ENCODE measurements around the gene GTPBP3. TPM values are rescaled to one million over a fixed set of nuclear protein-coding genes. Genes with fewer than 3 reads are reported as not detected.

The GTPBP3 gene
- total RNA-seq, 1 experiment from 2014 or later, result 16.8 TPM

DNA sequence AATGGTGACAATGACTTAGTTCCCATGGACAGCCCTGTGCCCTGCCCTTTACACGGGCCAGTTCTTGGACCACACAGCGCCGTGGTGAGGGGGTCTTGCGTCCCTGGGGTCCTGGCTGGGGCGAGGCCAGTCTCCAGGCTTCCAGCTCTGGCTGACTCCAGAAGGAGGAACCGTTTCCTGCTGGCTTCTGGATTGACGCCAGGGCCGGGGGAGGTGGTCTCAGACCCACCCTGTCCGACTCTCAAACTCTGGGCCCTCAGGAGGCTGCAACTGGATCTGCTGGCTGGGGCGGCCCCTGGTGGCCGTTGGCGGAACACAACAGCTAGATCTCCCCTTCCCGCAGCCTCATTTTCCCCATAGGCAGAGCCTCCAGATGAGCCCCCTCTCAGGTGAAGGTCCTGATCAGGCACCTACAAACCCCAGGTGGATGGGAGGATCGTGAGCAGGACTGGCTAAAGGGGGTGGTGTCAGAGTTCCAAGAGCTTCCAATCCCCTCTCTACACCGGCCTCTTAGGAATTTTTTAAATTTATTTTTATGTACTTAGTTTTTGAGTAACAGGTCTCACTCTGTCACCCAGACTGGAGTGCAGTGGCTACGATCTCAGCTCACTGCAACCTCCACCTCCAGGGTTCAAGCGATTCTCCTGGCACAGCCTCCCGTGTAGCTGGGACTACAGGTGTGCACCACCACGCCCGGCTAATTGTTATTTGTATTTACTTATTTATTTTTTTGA, 48.7 kb downstream of the GTPBP3 start:
- peak; percentile 46 for DNase-seq (ENCODE audit: low read depth)

DNA sequence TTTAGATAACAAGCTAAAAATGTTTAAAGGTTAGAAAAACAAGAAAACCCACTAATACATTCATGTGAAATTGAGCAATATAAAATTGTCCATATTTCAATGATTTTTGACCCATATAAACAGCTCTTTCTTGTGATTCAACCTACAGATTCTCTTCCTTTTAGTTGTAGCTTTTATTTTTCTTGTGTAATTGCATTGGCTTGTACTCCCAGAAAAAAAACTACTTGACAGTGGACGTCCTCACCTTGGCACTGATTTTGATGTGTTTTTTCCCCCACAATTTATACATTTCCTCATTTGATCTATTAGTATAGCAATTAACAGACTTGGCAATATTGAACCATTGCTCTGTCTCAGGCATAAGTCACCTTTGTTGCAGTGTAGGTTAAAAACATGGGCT, 51.9 kb downstream of the GTPBP3 start:
- DNase-seq (ENCODE audit: low read depth), result no peak

GRCh38 chr19:17389957-17390664, 52.8 kb downstream of the GTPBP3 start:
- no peak for DNase-seq (ENCODE audit: low read depth)

DNA sequence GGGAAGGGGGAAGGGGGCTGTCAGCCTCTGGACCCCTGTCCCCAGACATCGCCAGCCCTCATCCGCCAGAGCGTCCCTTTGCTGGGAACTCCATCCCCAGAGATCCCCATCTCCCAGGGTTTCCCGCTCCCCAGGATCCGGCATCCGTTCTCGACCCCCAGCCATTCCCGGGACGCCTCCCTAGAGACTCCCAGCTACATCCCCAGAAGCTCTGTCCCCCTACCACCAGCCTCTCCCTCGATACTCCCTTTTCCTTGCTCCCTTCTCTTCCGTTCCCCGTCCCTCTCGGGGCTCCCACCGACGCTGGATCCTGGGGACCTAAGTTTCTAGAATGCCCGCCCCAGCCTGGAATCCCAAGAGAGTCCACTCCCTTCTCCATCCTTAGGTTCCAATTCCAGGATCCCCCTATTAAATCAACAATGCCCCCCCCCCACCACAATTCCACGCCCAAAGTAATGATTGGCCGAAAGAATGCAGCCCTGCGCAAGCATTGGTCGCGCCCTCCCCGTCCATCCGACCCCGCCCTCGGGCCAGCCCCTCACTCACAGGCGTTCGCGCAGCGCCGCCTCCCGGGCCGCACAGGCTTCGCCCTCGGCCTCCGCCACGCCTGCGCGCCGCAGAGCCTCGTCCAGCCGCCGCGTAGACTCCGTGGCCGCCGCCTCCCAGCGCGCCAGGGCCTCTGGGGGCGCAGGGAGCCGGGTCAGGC, 53.5 kb downstream of the GTPBP3 start:
- peak; percentile 92 for DNase-seq (ENCODE audit: low read depth)

DNA sequence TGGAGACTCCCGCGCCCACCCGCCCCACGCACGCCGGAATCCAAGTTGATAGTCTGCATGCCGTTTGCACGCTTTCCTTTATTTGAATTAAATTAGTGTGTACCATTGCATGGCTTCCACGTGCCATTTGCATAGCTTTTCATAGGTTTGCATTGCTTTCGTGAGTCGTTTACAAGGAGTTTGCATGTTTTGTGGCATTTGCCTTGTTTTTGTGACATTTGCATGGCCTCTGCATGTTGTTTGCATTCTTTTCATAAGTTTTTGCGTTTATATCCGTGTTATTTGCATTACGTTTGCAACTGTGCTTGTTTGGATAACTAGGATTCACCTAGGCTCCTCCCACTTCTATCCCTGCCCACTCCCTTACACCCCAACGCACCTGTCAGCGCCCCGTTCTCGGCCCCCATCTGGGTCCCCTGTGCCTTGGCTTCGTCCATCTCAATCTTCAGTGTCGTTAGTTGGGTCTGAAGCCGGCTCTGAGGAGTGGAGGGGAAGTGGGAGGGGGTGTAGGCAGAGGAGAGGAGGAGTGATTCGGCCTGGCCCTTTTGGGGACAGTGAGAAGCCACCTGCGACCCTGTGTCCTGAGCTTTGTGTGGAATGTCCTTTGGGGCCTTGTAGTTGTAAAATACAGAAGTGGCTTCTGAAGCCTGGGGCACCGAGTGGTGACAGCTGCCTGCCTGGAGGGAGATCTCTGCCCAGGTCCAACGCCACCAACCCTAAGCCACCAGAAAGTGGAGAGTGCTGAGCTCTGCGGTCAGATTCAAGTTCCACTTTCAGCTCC, 54.2 kb downstream of the GTPBP3 start:
- DNase-seq (ENCODE audit: low read depth), result no peak

Other genes with a start within 250 kb of the GTPBP3 start
- gene USE1, start 122.2 kb upstream of the GTPBP3 start, total RNA-seq (2014; rRNA removed; shearing (Covaris generic)), result 17.9 and 18.1 TPM in 2 replicates
- 7.9 and 9.7 TPM in 2 replicates for gene OCEL1, start 111.3 kb upstream of the GTPBP3 start, total RNA-seq (2014; rRNA removed; shearing (Covaris generic))
- 35.5 and 56.4 TPM in 2 replicates for gene NR2F6, start 91.6 kb upstream of the GTPBP3 start, total RNA-seq (2014; rRNA removed; shearing (Covaris generic))
- gene USHBP1, start 72.8 kb upstream of the GTPBP3 start, total RNA-seq (2014; rRNA removed; shearing (Covaris generic)), result not detected in 2 replicates
- 121 and 122 TPM in 2 replicates for gene BABAM1, start 70.1 kb upstream of the GTPBP3 start, total RNA-seq (2014; rRNA removed; shearing (Covaris generic))
- 0.69 and 0.71 TPM in 2 replicates for gene ANKLE1, start 55.7 kb upstream of the GTPBP3 start, total RNA-seq (2014; rRNA removed; shearing (Covaris generic))
- gene ABHD8, start 34.1 kb upstream of the GTPBP3 start, total RNA-seq (2014; rRNA removed; shearing (Covaris generic)), result 19.1 and 30.2 TPM in 2 replicates
- 73.2 and 83.3 TPM in 2 replicates for gene MRPL34, start 31.7 kb upstream of the GTPBP3 start, total RNA-seq (2014; rRNA removed; shearing (Covaris generic))
- gene DDA1, start 28.0 kb upstream of the GTPBP3 start, total RNA-seq (2014; rRNA removed; shearing (Covaris generic)), result 40.5 and 50.3 TPM in 2 replicates
- gene ANO8, start 2.7 kb upstream of the GTPBP3 start, total RNA-seq (2014; rRNA removed; shearing (Covaris generic)), result 3.5 and 5.6 TPM in 2 replicates
- gene PLVAP, start 39.8 kb downstream of the GTPBP3 start, total RNA-seq (2014; rRNA removed; shearing (Covaris generic)), result 0.05 TPM in 1 of 2 replicates, not detected in the other
- 0.47 TPM in 1 of 2 replicates, not detected in the other for gene CCDC194, start 56.6 kb downstream of the GTPBP3 start, total RNA-seq (2014; rRNA removed; shearing (Covaris generic))
- 490 and 600 TPM in 2 replicates for gene BST2, start 68.1 kb downstream of the GTPBP3 start, total RNA-seq (2014; rRNA removed; shearing (Covaris generic))
- gene MVB12A, start 82.5 kb downstream of the GTPBP3 start, total RNA-seq (2014; rRNA removed; shearing (Covaris generic)), result 144 and 151 TPM in 2 replicates
- 0.25 TPM in 1 of 2 replicates, not detected in the other for gene TMEM221, start 111.1 kb downstream of the GTPBP3 start, total RNA-seq (2014; rRNA removed; shearing (Covaris generic))
- gene NXNL1, start 123.4 kb downstream of the GTPBP3 start, total RNA-seq (2014; rRNA removed; shearing (Covaris generic)), result not detected in 2 replicates
- 4.8 and 12.2 TPM in 2 replicates for gene SLC27A1, start 133.0 kb downstream of the GTPBP3 start, total RNA-seq (2014; rRNA removed; shearing (Covaris generic))
- gene PGLS, start 174.1 kb downstream of the GTPBP3 start, total RNA-seq (2014; rRNA removed; shearing (Covaris generic)), result 53.3 and 66.8 TPM in 2 replicates
- 104 and 150 TPM in 2 replicates for gene COLGALT1, start 218.1 kb downstream of the GTPBP3 start, total RNA-seq (2014; rRNA removed; shearing (Covaris generic))

Data from M059J (cell line).